ENCODE data around the gene MYEOV. TPM values are rescaled to one million over a fixed set of nuclear protein-coding genes. Genes with fewer than 3 reads are reported as not detected.
A peak's percentile ranks its signal among the peaks of the same experiment; 100 is the strongest.

The MYEOV gene
- total and polyA plus RNA-seq, 9 of the 15 experiments (the other 6 are each of a cell fraction or from before 2014, with no cell fraction given): 10.2 to 133 (median 32.2) TPM

DNA sequence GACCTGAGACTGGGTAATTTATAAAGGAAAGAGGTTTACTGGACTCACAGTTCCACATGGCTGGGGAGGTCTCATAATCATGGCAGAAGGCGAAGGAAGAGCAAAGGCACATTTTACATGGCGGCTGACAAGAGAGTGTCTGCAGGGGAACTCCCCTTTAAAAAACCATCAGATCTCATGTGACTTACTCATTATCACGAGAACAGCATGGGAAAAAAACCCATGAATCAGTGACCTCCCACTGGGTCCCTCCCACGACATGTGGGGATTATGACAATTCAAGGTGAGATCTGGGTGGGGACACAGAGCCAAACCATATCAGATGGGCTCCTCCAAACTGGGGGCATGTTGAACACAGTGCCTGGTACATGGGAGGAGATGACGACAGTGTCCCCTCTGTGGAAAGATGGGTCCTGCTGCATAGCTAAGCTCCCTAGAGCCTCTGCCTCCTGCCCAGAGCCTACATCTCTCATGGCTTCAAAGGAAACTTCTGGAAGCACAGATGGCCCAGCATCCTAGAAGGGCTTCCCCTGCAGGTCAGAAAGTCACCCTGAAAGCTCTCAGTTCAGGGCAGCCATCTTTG is 46.1 kb downstream of the MYEOV start:
- intact Hi-C loops (cut with micrococcal nuclease) (no loop called here), in situ Hi-C loops (cut with MboI) (no loop called here)
- POLR2A ChIA-PET: no interaction called here
- Histone ChIP-seq H3K9ac (ENCODE audit: insufficient read depth in 1 of 2, low read depth in 2 of 2, low read length in 2 of 2) (no peak overlapping the region), H3K27me3 (ENCODE audit: control insufficient read depth in 2 of 2, insufficient read depth in 2 of 2, low read length in 2 of 2) (no peaks in the 10 kb centered on the region), H3K36me3 (ENCODE audit: control insufficient read depth, insufficient read depth, low read length) (peaks cover 8% of the 10 kb centered on the region; the same call in 2 of the 3 replicates), H3K9me3 (replicated peaks; ENCODE audit: control insufficient read depth, insufficient read depth, low read depth, low read length) (no peaks in the 10 kb centered on the region; the same call in 1 of the 2 replicates), H3K9me1 (ENCODE audit: control insufficient read depth, insufficient read depth, low read length) (peaks cover 6% of the 10 kb centered on the region), H3K4me1 (replicated peaks in 1 of 2; ENCODE audit: control insufficient read depth in 2 of 2, insufficient read depth in 2 of 2, low read length in 2 of 2) (peaks cover 0 to 16% of the 10 kb centered on the region in 2 experiments; a peak in 4 of 5 replicates), H3K4me3 (no peak overlapping the region), H2AFZ (ENCODE audit: low read depth, low read length) (no peak overlapping the region), H4K20me1 (replicated peaks; ENCODE audit: control insufficient read depth, insufficient read depth, low read length) (0 out of 2 replicates have a peak, but pooled peaks cover 5% of the 10 kb centered on the region), H3K4me2 (ENCODE audit: insufficient read depth, low read length) (no peak overlapping the region), H3K27ac (ENCODE audit: extremely low read depth, low read depth, low read length) (no peak overlapping the region), H3K79me2 (ENCODE audit: control insufficient read depth, insufficient read depth, low read length) (peaks cover 12% of the 10 kb centered on the region; the same call in 2 of the 3 replicates)
- FAIRE-seq (no peak), ATAC-seq (no peak), DNase-seq (ENCODE audit: extremely low read depth in 1 of 4, low spot score in 3 of 4) (no peak)
- BruUV-seq (replicated peaks): no TSS peak
- TF ChIP-seq ZNF431 (CRISPR knock-in tag; IDR thresholded peaks at IDR 0.05) (peak; percentile 93), CHD2 (IDR thresholded peaks at IDR 0.05; ENCODE audit: low read depth, low read length) (peak; percentile 48; the same call in 1 of the 2 replicates), ZFP36 (IDR thresholded peaks at IDR 0.05; ENCODE audit: low read depth, low read length, partially characterized antibody) (peak; percentile 61), KLF1 (tag; IDR thresholded peaks at IDR 0.05) (no peak), TCFL5 (CRISPR knock-in tag; conservative IDR thresholded peaks at IDR 0.05) (no peak)
- WGBS (ENCODE audit: insufficient coverage, low coverage, missing lambda C conversion rate): 50% methylated on average over 5 of the region's 5 CpGs
- CTCF ChIA-PET (ENCODE audit: low intra/inter-chr PET ratio): no interaction called here

Measured in K562 (cell line).